HG02571 (cell line): ENCODE measurements around the gene ABLIM2.

Experiments
- ATAC-seq: cut with Tn5 transposase; IDR thresholded peaks from one replicate; pipeline ENCODE4 v1.9.1; 2021; ENCODE audit warnings: mild to moderate bottlenecking, moderate library complexity; ENCODE audit not compliant: unreplicated experiment

Gene ABLIM2

DNA sequence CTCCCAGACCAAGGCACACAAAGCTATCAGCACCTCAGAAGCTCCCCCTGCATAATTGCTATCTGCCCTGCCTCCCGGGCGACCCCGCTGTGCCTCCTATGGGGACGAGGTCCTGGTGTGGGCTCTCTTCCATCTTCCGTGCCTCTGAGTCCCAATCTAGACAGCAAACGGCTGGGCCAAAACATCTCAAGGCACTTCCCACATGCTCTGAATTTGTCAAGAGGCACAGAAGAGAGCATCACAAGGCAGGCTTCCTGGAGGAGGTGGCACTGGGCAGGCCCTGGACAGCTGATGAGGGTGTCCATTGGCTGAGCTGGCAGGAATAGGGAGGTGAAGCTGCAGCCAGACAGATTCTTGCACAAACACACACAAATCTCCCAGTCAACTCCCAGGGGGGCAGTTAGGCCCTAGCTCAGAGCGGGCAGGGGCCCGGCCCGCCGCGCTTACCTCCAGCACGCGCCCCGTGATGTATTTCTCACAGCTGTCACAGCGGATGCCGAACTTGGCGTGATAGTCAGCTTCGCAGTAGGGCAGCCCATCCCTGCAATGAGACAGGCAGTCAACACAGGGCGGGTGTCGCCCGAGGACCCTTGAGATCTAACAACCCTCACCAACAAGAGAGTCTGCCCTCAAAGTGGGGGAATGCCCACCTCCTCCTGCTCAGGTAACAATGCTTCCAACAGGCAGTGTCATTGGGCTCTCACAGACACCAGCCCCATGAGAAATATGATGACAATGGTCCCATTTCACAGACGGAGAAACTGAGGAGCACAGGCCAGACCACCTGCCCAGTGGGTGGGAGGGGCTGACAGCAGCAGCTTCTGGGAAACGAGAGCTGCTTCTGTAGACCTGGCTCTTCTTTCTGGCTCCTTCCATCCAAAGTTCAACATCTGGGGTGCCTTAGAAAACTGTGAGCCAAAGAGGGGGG lies 81.2 kb downstream of the ABLIM2 start:
- no peak for ATAC-seq

- no peak for ATAC-seq
Observed at GRCh38 chr4:8076023-8076422, 82.6 kb downstream of the ABLIM2 start.

- ATAC-seq: no peak
Observed at GRCh38 chr4:8073206-8073863, 85.3 kb downstream of the ABLIM2 start.

GRCh38 chr4:8072235-8072968 lies 86.2 kb downstream of the ABLIM2 start:
- no peak for ATAC-seq

DNA sequence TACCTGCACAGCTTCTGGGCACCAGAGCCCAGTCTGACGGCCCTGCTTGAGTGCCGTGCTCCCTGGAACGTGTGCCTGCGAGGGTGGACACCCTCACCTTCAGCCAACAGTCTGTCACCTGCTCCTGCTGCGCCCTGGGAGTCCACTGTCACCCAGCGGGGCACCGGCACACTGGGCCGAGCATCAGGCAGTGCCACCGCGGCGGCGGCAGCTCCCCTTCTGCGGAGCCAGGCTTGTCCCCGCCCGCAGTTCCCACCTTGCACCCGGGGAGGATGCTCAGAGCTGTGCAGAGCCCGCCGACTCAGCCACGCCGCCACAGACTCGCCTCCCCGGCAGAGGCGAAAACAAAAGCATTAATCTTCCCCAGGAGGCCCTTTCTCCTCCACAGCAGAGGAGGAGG lies 86.8 kb downstream of the ABLIM2 start:
- ATAC-seq: no peak

DNA sequence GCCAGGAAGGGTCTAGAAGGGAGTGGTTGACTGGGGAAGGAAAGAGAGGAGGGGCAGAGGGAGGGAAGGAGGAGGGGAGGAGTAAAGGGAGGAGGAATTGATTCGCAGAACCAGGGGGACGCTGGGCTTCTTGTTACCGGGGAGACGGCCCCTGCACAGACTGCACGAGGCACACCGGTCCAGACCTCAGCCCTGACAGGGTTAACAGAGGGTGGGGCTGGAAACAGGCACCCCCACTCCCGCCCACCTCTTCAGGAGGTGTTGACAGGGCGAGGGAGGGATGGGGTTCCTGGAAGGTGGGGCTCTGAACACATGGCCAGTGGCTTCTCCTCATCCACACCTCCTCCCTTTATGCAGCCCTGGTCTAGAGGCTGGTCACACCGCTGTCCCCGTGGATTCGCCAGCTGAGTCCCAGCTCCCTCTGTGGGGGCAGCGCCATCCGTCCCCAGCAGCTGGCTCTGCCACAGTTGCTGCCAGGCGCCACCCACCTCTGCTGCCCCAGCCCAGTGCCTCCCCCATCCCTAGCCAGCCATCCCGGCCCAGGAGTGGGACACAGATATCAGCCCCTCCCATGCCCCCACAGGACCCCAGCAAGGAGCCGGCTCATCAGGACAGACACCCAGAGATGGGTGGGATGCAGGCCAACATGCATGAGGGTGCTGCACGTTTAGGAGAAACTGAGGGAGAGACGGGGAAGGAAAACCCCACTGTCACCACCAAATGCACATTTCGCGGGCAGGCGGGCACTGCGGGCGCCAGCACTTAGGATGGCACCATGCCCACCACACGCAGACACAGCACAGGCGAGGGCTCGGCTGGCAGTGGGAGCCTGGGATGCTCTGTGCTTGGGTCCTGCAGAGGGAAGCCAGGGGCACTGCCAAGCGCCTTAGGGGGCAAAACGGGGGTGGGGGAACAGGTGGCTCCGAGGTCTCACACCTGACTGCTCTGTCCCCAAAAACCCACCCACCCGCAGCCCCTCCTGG lies 87.6 kb downstream of the ABLIM2 start:
- ATAC-seq: no peak

DNA sequence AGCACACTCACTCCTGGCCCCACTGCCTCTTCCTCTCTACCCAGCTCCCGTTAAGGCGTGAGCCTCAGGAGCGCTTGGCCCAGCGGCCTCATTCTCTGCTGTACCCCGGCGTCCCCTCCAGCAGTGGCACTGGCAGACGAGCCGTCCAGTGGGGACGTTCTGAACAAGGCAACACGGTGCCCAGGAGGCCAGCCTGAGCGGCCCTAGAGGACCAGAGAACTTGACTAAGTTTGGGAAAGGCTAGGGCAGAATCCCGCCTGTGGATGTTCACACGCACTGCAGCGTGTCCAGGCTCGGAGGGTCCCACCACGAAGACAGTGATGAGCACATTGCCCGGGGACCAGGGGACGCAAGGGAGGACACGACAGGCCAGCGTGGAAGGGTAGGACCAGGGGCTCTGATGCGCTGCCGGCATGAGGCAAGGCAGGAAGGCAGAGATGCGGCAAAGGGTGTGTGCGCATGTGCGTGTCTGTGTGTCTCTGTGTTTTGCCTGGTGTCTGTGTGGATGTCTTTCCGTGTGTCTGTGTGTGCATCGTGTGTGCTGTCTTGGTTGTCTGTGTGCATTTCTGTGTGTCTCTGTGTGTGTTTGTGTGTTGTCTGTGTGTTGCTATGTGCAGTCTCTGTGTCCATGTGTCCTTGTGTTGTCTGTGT lies 89.4 kb downstream of the ABLIM2 start:
- no peak for ATAC-seq

DNA sequence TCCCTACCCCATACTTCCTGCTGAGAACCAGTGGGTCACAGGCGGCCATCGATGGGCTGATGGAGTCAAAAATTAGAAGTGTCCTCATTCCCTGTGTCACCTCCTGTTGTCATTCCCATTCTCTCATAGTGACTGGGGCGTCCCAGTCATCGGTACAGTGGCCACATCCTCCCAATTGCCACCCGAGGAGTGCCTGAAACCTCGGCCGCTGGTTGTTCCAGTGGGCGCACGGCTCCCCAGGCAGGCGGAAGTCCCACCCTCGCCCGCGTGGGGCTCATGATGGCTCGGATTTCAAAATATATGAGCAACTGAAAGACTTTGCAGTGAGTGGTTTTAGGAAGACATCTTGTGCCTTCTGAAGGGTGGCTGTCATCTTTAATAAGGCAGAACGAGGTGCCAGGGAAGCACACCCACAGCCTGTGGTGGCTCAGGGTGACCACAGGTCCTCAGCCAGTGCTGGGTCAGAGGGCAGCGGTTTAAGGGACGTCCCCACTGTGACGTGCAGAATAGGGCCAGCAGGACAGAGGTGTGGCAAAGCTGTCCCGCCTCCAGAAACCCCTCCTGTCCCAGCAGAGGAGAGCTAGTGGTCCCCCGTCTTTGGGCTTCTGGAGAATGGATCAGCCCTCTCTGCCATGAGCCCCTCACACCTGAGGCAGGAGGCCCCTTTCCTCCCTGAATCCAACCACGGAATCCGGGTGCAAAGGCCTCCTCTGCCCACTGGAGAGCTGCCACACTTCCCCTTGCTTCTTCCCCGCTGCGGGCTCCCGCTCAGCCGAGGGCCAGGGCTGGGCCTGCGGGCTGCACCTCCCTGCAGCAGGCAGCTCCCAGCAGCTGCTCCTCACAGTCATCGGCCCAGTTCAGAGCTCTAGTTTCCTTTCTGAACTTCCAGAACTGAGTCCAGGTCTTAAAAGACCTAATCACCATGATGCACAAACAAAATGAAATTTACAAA lies 90.4 kb downstream of the ABLIM2 start:
- no peak for ATAC-seq

DNA sequence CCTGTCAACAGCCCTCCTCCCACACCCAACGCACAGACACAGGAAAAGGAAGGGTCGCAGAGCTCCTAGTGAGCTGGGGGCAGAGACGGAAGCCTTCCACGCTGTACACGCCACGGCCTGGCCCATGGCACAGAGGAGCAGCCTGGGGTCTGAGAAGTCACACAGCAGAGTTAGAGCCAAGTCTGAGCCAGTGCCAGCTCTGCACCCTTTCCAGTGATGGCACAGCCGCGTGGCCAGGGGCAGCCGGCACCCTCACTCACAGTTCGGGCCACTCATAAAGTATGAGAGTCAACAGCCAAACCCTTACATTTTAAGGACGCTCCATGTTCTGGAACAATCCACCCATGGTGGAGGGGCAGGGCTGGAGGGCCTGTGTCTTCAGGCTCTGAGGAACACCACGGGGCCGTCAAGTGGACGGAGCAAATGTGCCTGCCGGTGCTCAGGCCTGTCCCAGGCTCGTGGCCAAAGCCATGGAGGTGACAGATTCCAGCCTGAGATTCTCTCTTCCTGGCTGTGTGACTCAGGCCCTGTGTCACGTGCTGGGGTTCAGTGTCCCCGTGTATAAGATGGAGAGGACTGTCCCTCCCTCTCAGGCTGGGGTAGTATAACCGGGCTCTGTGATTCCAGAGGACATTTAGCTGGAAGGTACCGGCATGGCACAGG lies 91.2 kb downstream of the ABLIM2 start:
- ATAC-seq: no peak

DNA sequence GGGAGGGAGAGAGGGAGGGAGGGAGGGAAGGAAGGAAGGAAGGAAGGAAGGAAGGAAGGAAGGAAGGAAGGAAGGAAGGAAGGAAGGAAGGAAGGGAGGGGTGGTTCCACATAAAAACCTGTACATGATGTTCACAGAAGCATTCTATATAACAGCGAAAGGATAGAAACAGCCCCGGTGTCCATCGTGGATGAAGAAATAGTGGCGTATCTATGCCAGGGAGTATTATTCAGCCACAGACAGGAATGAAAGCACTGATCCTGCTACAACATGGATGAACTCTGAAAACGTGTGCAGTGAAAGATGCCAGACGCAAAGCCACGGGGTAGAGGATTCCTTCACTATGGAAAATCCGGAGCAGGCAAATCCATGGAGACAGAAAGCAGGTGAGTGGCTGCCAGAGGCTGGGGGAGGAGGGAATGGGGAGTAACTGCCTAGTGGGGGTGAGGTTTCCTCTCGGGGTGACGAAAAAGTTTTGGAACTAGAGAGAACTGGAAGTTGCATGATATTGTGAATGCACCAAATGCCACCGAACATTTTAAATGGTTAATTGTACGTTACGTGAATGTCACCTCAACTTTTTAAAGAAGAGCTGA lies 92.2 kb downstream of the ABLIM2 start:
- no peak for ATAC-seq

- ATAC-seq: no peak
Observed at GRCh38 chr4:8063974-8064563, 94.5 kb downstream of the ABLIM2 start.

GRCh38 chr4:8061573-8061972 lies 97.0 kb downstream of the ABLIM2 start:
- ATAC-seq: no peak

DNA sequence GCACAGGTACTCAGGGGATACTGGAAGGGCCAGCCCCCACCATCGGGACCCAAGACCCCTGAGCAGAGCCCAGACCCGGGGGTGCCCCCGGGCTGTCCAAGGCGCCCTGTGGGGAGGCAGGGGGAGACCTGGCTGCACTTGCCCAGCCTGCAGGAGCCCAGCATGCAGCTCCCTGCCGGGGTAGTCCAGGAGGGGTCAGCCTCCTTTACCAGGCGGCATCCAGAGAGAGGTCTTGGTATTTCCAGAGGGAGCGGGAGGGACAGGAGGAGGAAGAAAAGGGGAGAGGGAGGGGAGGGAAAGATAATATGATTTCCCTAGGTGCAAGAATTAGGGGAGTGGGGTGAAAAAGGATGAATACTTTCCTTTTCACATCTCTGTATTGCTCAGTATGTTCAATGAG lies 97.5 kb downstream of the ABLIM2 start:
- no peak for ATAC-seq

DNA sequence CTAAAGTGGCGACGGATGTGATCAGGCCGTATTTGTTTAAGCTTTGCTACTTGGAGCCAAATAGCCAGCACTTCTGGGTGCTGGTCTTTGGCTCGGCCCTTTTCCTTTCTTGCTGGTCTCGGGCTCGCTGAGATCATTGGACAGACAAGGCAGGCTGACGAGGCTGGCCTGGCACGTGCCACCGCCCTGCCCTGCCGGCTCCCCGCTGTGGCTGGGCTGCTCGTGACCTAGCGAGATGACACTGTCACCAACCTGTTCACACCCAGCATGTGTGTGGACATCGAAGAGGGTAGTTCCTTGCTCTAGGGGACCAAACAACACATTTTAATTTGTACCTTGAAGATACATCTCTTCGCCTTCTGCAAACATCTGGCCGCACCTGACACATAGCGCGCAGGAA lies 98.0 kb downstream of the ABLIM2 start:
- ATAC-seq: no peak

- no peak for ATAC-seq
Observed at GRCh38 chr4:8058031-8058479, 100.6 kb downstream of the ABLIM2 start.

DNA sequence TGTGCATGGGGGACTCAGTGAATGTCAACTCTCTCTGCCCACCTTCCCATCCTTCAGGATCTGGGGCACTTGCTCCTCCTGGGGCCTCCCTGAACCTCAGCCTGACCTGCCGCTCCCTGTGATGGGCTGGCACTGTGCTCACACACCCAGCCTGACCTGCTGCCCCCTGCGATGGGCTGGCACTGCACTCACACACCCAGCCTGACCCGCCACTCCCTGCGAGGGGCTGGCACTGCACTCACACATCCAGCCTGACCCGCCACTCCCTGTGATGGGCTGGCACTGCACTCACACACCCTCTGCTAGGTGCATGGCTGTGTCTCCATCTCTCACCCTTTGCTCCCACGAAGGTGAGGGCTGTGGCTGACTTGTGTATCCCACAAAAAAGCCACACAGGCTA lies 103.4 kb downstream of the ABLIM2 start:
- ATAC-seq: no peak

DNA sequence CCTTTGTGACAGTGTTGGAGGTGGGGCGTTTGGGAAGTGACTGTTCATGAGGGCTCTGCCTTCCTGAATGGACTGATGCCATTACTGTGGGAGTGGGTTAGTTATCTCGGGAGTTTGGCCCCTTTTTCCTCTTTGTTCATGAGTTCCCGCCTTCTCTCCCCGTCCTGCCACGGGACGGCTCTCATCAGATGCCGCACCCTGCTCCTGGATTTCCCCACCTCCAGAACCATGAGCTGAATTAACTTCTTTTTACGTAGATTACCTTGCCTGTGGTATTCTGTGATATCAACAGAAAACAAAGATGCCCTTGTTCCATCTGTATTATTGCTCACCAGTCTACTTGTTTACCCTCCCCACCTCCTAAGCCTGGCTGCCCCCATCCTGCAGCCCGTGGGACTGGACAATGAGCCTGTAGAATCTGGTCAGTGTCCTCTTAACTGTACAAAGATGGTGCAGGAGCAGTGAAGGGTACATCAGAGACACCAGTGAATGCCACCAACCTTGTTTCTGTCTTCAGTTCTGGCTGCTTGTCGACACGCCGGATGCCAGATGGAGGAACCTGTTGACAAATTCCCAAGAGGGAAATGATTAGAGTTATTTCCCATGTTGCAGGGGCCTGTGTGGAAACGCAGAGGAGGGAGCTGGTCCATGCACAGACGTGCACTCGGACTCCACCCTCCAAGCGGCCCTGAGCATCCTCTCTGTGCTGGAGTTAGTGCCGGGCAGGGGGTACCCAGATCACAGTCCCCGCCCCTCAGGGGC lies 104.7 kb downstream of the ABLIM2 start:
- no peak for ATAC-seq
